K562 (cell line): Measurements from ENCODE around the gene OPRM1. TPM values are rescaled to one million over a fixed set of nuclear protein-coding genes. Genes with fewer than 3 reads are reported as not detected.

Experiments
- ATAC-seq: fragments of 200-7000 bp; cut with Tn5 transposase; 3 replicates; pipeline ENCODE4 v1.9.1; 2020; ENCODE audit warnings: moderate library complexity
- BruUV-seq: library from RNA; stranded (reverse); fragments of 400-500 nt; replicated peaks from 2 replicates; lab custom pipeline; 2021; lab: Mats Ljungman, UMichigan
- CTCF ChIA-PET: fragments of 300-600 bp; formaldehyde crosslinking; extraction: SDS; loops from one replicate; lab custom pipeline; 2021; ENCODE audit warnings: low intra/inter-chr PET ratio; lab: Yijun Ruan, JAX
- POLR2A ChIA-PET: fragments of 300-600, 350-650 bp; sonication (Branson Sonifier 250); formaldehyde crosslinking; extraction: SDS; loops from one replicate; lab custom pipeline; 2021; ENCODE audit warnings: antibody characterized with exemption, inconsistent platforms; lab: Yijun Ruan, JAX
- DNase-seq, 4 experiments: peaks; one replicate each; pipeline versions ENCODE4 v3.0.0 to v3.0.0-alpha.2; 2011 to 2018; ENCODE audit warnings: low spot score in 3 of 4, mixed read lengths in 3 of 4; ENCODE audit errors: extremely low read depth in 1 of 4
- FAIRE-seq: peaks from 2 replicates; lab custom pipeline; 2011; peaks lifted over from hg19 to GRCh38; lab: Jason Lieb, UNC
- H2AFZ ChIP-seq: 2 replicates; pipeline ENCODE4 v1.6.0; 2011; ENCODE audit warnings: low read depth, low read length, control low read depth, inconsistent platforms
- H3K27ac ChIP-seq: fragments of 200-600 bp; 3 replicates; pipeline ENCODE4 v1.8.0; 2011; ENCODE audit warnings: low read depth, mild to moderate bottlenecking, control low read depth, inconsistent platforms, low read length, moderate library complexity, mixed read lengths; ENCODE audit errors: extremely low read depth
- H3K27me3 ChIP-seq, 2 experiments: fragments of 300-600 bp in 1 of 2; 2 replicates in 1 of 2; 3 replicates in 1 of 2; pipeline versions ENCODE4 v1.6.0 to v1.8.0; 2011; ENCODE audit warnings: inconsistent platforms in 2 of 2, low read length in 2 of 2, mild to moderate bottlenecking in 1 of 2, mixed read lengths in 1 of 2, moderate library complexity in 1 of 2; ENCODE audit not compliant: control insufficient read depth in 2 of 2, insufficient read depth in 2 of 2
- H3K36me3 ChIP-seq: fragments of 300-600 bp; 3 replicates; pipeline ENCODE4 v1.8.0; 2011; ENCODE audit warnings: mild to moderate bottlenecking, low read length, inconsistent platforms; ENCODE audit not compliant: control insufficient read depth, insufficient read depth
- H3K4me1 ChIP-seq, 2 experiments: fragments of 200-600 bp in 1 of 2; replicated peaks in 1 of 2; 2 replicates in 1 of 2; 3 replicates in 1 of 2; pipeline versions ENCODE4 v1.5.1 to v1.8.0; 2011; ENCODE audit warnings: inconsistent platforms in 2 of 2, low read length in 2 of 2, mild to moderate bottlenecking in 1 of 2, mixed read lengths in 1 of 2, moderate library complexity in 1 of 2; ENCODE audit not compliant: control insufficient read depth in 2 of 2, insufficient read depth in 2 of 2
- H3K4me2 ChIP-seq: 2 replicates; pipeline ENCODE4 v1.6.1; 2011; ENCODE audit warnings: low read length, control low read depth, inconsistent platforms, mixed read lengths; ENCODE audit not compliant: insufficient read depth
- H3K4me3 ChIP-seq: fragments of 200-600 bp; sonication (generic), shearing (Covaris generic); 2 replicates; pipeline ENCODE4 v1.5.1; 2016; ENCODE audit warnings: control low read depth, inconsistent platforms
- H3K79me2 ChIP-seq: fragments of 200-600 bp; 3 replicates; pipeline ENCODE4 v1.8.0; 2011; ENCODE audit warnings: low read length, inconsistent platforms; ENCODE audit not compliant: control insufficient read depth, insufficient read depth
- H3K9ac ChIP-seq, 2 experiments: 2 replicates each; pipeline versions ENCODE4 v1.6.0 to v1.6.1; 2011; ENCODE audit warnings: low read depth in 2 of 2, low read length in 2 of 2, control low read depth in 1 of 2, inconsistent platforms in 1 of 2, mild to moderate bottlenecking in 1 of 2, mixed read lengths in 1 of 2; ENCODE audit not compliant: insufficient read depth in 1 of 2
- H3K9me1 ChIP-seq: one replicate; pipeline ENCODE4 v1.6.0; 2011; ENCODE audit warnings: inconsistent platforms, mild to moderate bottlenecking, low read length, moderate library complexity; ENCODE audit not compliant: control insufficient read depth, insufficient read depth
- H3K9me3 ChIP-seq: replicated peaks from 2 replicates; pipeline ENCODE4 v1.5.1; 2011; ENCODE audit warnings: low read depth, low read length, inconsistent platforms; ENCODE audit not compliant: control insufficient read depth, insufficient read depth
- H4K20me1 ChIP-seq: replicated peaks from 2 replicates; pipeline ENCODE4 v1.6.1; 2011; ENCODE audit warnings: low read length, inconsistent platforms, mixed read lengths; ENCODE audit not compliant: control insufficient read depth, insufficient read depth
- ESRRA ChIP-seq: fragments of 450-650 bp; IDR thresholded peaks from 2 replicates; pipeline ENCODE4 v1.6.1; 2014; ENCODE audit warnings: low read depth, mild to moderate bottlenecking, moderate library complexity, borderline replicate concordance
- EWSR1 ChIP-seq: fragments of 450-650 bp; IDR thresholded peaks from 2 replicates; pipeline ENCODE4 v1.6.1; 2018; ENCODE audit warnings: borderline replicate concordance, mild to moderate bottlenecking, low read depth, moderate library complexity; ENCODE audit not compliant: partially characterized antibody
- LARP7 ChIP-seq: fragments of 450-650 bp; IDR thresholded peaks from 2 replicates; pipeline ENCODE4 v1.6.1; 2016
- NRF1 ChIP-seq, 2 experiments: fragments of 450-650 bp; IDR thresholded peaks in 1 of 2; conservative IDR thresholded peaks in 1 of 2; 2 replicates each; pipeline ENCODE4 v1.6.1; 2014; ENCODE audit warnings: mild to moderate bottlenecking in 2 of 2
- ZNF232 ChIP-seq: sonication (generic); formaldehyde crosslinking; IDR thresholded peaks from 2 replicates; pipeline ENCODE4 v1.8.0; 2022; ENCODE audit warnings: mild to moderate bottlenecking, missing genetic modification reagents
- ZNF609 ChIP-seq: sonication (generic); formaldehyde crosslinking; IDR thresholded peaks from 2 replicates; pipeline ENCODE4 v1.8.1; 2023; ENCODE audit warnings: missing genetic modification reagents, mild to moderate bottlenecking, borderline replicate concordance
- ZNF75A ChIP-seq: fragments of 450-650 bp; formaldehyde crosslinking; IDR thresholded peaks from 2 replicates; pipeline ENCODE4 v1.4.0; 2020; ENCODE audit warnings: mild to moderate bottlenecking
- WGBS: fragments of 100-300 bp; shearing (Covaris generic); methylation state at CpG from one replicate; pipeline ENCODE4 v1.1.6; 2016; ENCODE audit warnings: low coverage, mixed read lengths; ENCODE audit not compliant: insufficient coverage; ENCODE audit errors: missing lambda C conversion rate; 5-methylcytosine and 5-hydroxymethylcytosine counted together
- in situ Hi-C: fragments of 300-500 bp; cut with MboI; formaldehyde crosslinking; loops from 4 replicates; pipeline ENCODE4 v1.15.0; 2018; ENCODE audit warnings: inconsistent platforms, mixed read lengths
- intact Hi-C: fragments of 100-400 bp; cut with micrococcal nuclease; formaldehyde crosslinking; loops from 2 replicates; pipeline ENCODE4 v1.14.2; 2022
- polyA plus RNA-seq, 8 experiments: library from polyadenylated mRNA; depleted of rRNA in 4 of 8; stranded (reverse) in 5 of 8; unstranded in 3 of 8; fragments of >200 nt; fragmentation: Nextera tagmentation in 2 of 8; fragmentation: Illumina TruSeq in 1 of 8; extraction: Ambion mirVana in 2 of 8; extraction: Trizol in 1 of 8; gene quantifications; 2 replicates each; pipeline versions ENCODE4 v1.2.1 to v1.2.3, GENCODE V29; 2011 to 2014; ENCODE audit warnings: inconsistent platforms in 1 of 8, missing spikeins in 1 of 8
- total RNA-seq, 7 experiments: library from RNA; depleted of rRNA in 6 of 7; stranded (reverse); fragments of >200 nt in 6 of 7; fragmentation: Illumina TruSeq in 2 of 7; extraction: Trizol in 2 of 7; gene quantifications; 2 replicates each; pipeline versions ENCODE4 v1.2.1 to v1.2.3, GENCODE V29; 2011 to 2021; ENCODE audit warnings: low replicate concordance in 1 of 7

Gene OPRM1
- total and polyA plus RNA-seq, 9 of the 15 experiments (the other 6 are each of a cell fraction or from before 2014, with no cell fraction given) = not detected

GRCh38 chr6:153994811-153995210 lies 44.2 kb upstream of the OPRM1 start:
- Histone ChIP-seq H4K20me1 (no peaks in the 10 kb centered on the region), H3K36me3 (no peaks in the 10 kb centered on the region), H3K9ac (no peak overlapping the region), H3K9me3 (peaks cover 2% of the 10 kb centered on the region), H2AFZ (no peak overlapping the region), H3K9me1 (no peaks in the 10 kb centered on the region), H3K4me1 (no peaks in the 10 kb centered on the region), H3K4me2 (no peak overlapping the region), H3K79me2 (no peaks in the 10 kb centered on the region), H3K4me3 (no peak overlapping the region)
- POLR2A ChIA-PET = no interaction called here
- intact Hi-C loops = no loop called here
- ATAC-seq = no peak
- no peak for FAIRE-seq
- WGBS = 0% methylated on average over 2 of the region's 2 CpGs
- TF ChIP-seq LARP7 = no peak
- no peak for TF ChIP-seq NRF1 (conservative IDR thresholded peaks at IDR 0.05 in 1 of 2, IDR thresholded peaks at IDR 0.05 in 1 of 2)
- TF ChIP-seq ZNF232 (CRISPR knock-in tag) = no peak
- no peak for TF ChIP-seq ZNF75A (CRISPR knock-in tag)
- no peak for TF ChIP-seq ZNF609 (CRISPR knock-in tag)
- TF ChIP-seq EWSR1 = no peak
- TF ChIP-seq ESRRA = no peak
- TF ChIP-seq, all 486 proteins: peak for 0
- DNase-seq = no peak
- Histone ChIP-seq H3K27ac (no peak overlapping the region), H3K27me3 (no peaks in the 10 kb centered on the region)
- BruUV-seq = no TSS peak
- CTCF ChIA-PET = no interaction called here
- in situ Hi-C loops = no loop called here
